ENCODE data around the gene SMYD3. TPM values are rescaled to one million over a fixed set of nuclear protein-coding genes. Genes with fewer than 3 reads are reported as not detected.

The SMYD3 gene
- total and polyA plus RNA-seq, 2 experiments from 2014 or later: 30.8 to 68.5 TPM

DNA sequence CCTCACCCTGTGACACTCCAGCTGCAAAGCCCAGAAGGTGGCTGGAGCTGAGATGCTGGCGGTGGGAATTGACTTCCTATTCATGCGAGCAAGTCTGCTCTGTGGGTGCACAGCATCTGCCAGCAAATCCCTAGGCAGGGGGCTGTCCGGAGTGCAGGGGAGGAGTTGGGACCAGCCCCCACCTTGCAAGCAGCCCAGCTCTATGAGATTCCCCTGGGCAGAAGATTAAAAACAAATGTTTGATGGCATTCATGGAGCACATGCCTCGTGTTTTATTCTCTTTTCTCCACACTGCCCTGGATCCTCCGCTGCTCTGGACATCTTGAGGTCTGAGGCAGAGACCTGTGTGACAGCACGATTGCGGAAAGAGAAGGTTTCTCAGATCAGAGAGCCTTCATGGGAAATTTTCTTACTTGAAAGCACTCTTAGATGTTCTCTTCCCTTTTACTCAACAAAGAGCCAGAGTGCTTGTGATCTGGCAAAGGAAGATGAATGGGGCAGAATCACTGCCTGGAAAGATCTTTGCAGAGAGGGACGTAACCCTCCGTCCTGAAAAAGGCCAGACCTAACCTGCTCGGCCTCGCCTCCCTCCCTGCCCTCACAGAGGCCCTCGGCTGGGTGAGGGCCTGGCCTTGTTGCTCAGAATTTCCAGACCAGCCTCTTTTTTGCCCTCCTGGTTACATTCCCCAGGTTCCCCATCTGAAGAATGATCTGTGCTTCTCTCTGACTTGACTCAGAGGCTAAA, 755.2 kb downstream of the SMYD3 start:
- Histone ChIP-seq H3K79me2 (no peaks in the 10 kb centered on the region), H3K27ac (peak overlapping the region; percentile 59), H3K4me1 (ENCODE audit: insufficient read depth) (peaks cover 13% of the 10 kb centered on the region), H3K27me3 (no peaks in the 10 kb centered on the region), H2AFZ (no peak overlapping the region), H4K20me1 (ENCODE audit: insufficient read depth, poor library complexity, severe bottlenecking) (no peaks in the 10 kb centered on the region), H3K9me3 (ENCODE audit: low read depth) (no peaks in the 10 kb centered on the region), H3K36me3 (replicated peaks; ENCODE audit: insufficient read depth, low read depth) (no peaks in the 10 kb centered on the region), H3K9me2 (replicated peaks; ENCODE audit: insufficient read depth) (no peaks in the 10 kb centered on the region), H3K4me2 (peak overlapping the region; percentile 44), H3K4me3 (no peak overlapping the region)
- TF ChIP-seq EZH2 (IDR thresholded peaks at IDR 0.05; ENCODE audit: borderline replicate concordance) (no peak), EZH2phosphoT487 (IDR thresholded peaks at IDR 0.05; ENCODE audit: low read depth, severe bottlenecking, unreplicated experiment) (no peak)
- TF ChIP-seq, protein P1, sequence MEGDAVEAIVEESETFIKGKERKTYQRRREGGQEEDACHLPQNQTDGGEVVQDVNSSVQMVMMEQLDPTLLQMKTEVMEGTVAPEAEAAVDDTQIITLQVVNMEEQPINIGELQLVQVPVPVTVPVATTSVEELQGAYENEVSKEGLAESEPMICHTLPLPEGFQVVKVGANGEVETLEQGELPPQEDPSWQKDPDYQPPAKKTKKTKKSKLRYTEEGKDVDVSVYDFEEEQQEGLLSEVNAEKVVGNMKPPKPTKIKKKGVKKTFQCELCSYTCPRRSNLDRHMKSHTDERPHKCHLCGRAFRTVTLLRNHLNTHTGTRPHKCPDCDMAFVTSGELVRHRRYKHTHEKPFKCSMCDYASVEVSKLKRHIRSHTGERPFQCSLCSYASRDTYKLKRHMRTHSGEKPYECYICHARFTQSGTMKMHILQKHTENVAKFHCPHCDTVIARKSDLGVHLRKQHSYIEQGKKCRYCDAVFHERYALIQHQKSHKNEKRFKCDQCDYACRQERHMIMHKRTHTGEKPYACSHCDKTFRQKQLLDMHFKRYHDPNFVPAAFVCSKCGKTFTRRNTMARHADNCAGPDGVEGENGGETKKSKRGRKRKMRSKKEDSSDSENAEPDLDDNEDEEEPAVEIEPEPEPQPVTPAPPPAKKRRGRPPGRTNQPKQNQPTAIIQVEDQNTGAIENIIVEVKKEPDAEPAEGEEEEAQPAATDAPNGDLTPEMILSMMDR (IDR thresholded peaks at IDR 0.05; ENCODE audit: poor library complexity): no peak
- WGBS (ENCODE audit: low lambda C conversion rate, missing lambda C conversion rate): 53% methylated on average over 12 of the region's 12 CpGs
- peak; percentile 25 for DNase-seq (ENCODE audit: low spot score)

DNA sequence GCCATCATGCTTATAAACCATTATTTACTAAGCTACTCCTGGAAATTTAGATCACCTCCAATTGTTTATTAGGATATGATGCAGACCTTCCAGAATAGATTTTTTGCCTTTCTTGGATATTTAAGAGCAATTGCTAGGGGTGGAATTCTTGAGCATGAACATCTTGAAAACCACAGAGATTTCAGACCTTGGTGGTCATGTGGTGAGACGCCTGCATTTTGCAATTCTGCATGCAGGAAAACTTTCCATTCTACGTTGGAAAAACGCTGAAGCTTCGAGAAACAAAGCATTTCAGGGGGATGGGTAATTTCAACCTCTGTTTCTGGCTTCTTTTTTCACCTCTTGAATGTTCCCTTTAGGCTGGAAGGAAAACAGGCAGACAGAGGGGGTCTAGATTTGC, 756.0 kb downstream of the SMYD3 start:
- Histone ChIP-seq H3K27me3 (no peaks in the 10 kb centered on the region), H4K20me1 (ENCODE audit: insufficient read depth, poor library complexity, severe bottlenecking) (no peaks in the 10 kb centered on the region), H3K4me1 (ENCODE audit: insufficient read depth) (peaks cover 13% of the 10 kb centered on the region), H3K9me2 (replicated peaks; ENCODE audit: insufficient read depth) (no peaks in the 10 kb centered on the region), H2AFZ (no peak overlapping the region), H3K4me2 (peak overlapping the region; percentile 44), H3K36me3 (replicated peaks; ENCODE audit: insufficient read depth, low read depth) (no peaks in the 10 kb centered on the region), H3K79me2 (no peaks in the 10 kb centered on the region), H3K27ac (peak overlapping the region; percentile 59), H3K9me3 (ENCODE audit: low read depth) (no peaks in the 10 kb centered on the region), H3K4me3 (no peak overlapping the region)
- peak; percentile 41 for DNase-seq (ENCODE audit: low spot score)
- 55% methylated on average over 4 of the region's 4 CpGs for WGBS (ENCODE audit: low lambda C conversion rate, missing lambda C conversion rate)
- no peak for TF ChIP-seq EZH2 (IDR thresholded peaks at IDR 0.05; ENCODE audit: borderline replicate concordance)
- TF ChIP-seq, protein P1 (IDR thresholded peaks at IDR 0.05; ENCODE audit: poor library complexity): no peak
- TF ChIP-seq EZH2phosphoT487 (IDR thresholded peaks at IDR 0.05; ENCODE audit: low read depth, severe bottlenecking, unreplicated experiment): no peak

DNA sequence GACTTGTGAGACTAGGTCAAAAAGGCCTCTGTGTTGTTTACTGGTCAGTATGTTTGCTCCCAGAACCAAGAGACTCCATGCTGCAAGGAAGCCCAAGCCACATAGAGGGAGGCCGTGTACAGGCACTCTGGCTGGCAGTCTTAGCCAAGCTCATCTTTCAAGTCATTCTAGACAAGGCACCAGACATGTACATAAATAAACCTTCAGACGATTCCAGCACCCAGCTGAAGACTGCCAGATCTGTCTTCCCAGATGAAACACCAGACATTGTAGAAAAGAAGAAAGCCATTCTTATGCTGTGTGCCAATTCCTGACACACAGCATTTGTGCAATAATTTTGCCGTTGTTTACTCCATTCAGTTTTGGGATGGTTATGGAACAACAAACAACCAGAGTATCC, 756.8 kb downstream of the SMYD3 start:
- Histone ChIP-seq H3K27me3 (no peaks in the 10 kb centered on the region), H4K20me1 (ENCODE audit: insufficient read depth, poor library complexity, severe bottlenecking) (no peaks in the 10 kb centered on the region), H3K79me2 (no peaks in the 10 kb centered on the region), H2AFZ (no peak overlapping the region), H3K9me2 (replicated peaks; ENCODE audit: insufficient read depth) (no peaks in the 10 kb centered on the region), H3K9me3 (ENCODE audit: low read depth) (no peaks in the 10 kb centered on the region), H3K4me2 (no peak overlapping the region), H3K4me1 (ENCODE audit: insufficient read depth) (peaks cover 13% of the 10 kb centered on the region), H3K27ac (peak overlapping the region; percentile 2), H3K36me3 (replicated peaks; ENCODE audit: insufficient read depth, low read depth) (no peaks in the 10 kb centered on the region), H3K4me3 (no peak overlapping the region)
- DNase-seq (ENCODE audit: low spot score): no peak
- WGBS (ENCODE audit: low lambda C conversion rate, missing lambda C conversion rate): 77% methylated on average over 3 of the region's 3 CpGs
- TF ChIP-seq EZH2 (IDR thresholded peaks at IDR 0.05; ENCODE audit: borderline replicate concordance): no peak

DNA sequence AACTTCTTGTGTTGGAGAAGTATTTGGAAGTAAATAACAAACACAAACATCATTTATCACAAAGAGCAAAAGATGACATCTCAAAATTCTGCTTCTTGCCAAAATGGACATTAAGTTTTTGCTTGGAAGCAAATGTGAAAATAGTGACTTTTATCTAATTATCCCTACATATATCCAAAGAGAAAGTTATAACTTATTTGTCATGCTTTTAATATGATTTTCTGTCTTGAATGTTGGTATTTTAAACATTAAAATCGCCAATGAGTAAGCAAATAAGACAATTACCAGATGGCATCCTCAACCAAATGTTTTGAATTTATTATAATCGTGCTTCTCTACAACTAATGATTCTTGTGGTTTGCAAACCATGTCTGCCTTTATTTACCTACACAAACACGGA, 758.0 kb downstream of the SMYD3 start:
- Histone ChIP-seq H3K4me1 (ENCODE audit: insufficient read depth) (peaks cover 13% of the 10 kb centered on the region), H2AFZ (no peak overlapping the region), H3K36me3 (replicated peaks; ENCODE audit: insufficient read depth, low read depth) (no peaks in the 10 kb centered on the region), H3K4me2 (no peak overlapping the region), H4K20me1 (ENCODE audit: insufficient read depth, poor library complexity, severe bottlenecking) (no peaks in the 10 kb centered on the region), H3K9me2 (replicated peaks; ENCODE audit: insufficient read depth) (no peaks in the 10 kb centered on the region), H3K4me3 (no peak overlapping the region), H3K79me2 (no peaks in the 10 kb centered on the region), H3K27me3 (no peaks in the 10 kb centered on the region), H3K27ac (no peak overlapping the region), H3K9me3 (ENCODE audit: low read depth) (no peaks in the 10 kb centered on the region)
- no peak for DNase-seq (ENCODE audit: low spot score)
- 70% methylated on average over 3 of the region's 3 CpGs for WGBS (ENCODE audit: low lambda C conversion rate, missing lambda C conversion rate)
- TF ChIP-seq, protein P1 (IDR thresholded peaks at IDR 0.05; ENCODE audit: poor library complexity): no peak
- no peak for TF ChIP-seq EZH2phosphoT487 (IDR thresholded peaks at IDR 0.05; ENCODE audit: low read depth, severe bottlenecking, unreplicated experiment)

Data from hepatocyte (in vitro differentiated cells).